Measurements from ENCODE around the gene TSPAN12. TPM values are rescaled to one million over a fixed set of nuclear protein-coding genes. Genes with fewer than 3 reads are reported as not detected.
A peak's percentile ranks its signal among the peaks of the same experiment; 100 is the strongest.

TSPAN12 gene
- total and polyA plus RNA-seq, 3 experiments from 2014 or later: not detected

- H3K36me3 Mint-ChIP-seq: no peaks in the 10 kb centered on the region
- peaks cover 40 to 75% of the 10 kb centered on the region in 2 donors for H3K27me3 Mint-ChIP-seq
- Histone ChIP-seq H3K9me3 (ENCODE audit: low read length) (no peaks in the 10 kb centered on the region), H3K4me3 (ENCODE audit: low read length) (peak overlapping the region; percentile 45), H3K4me1 (ENCODE audit: insufficient read depth, low read length) (no peaks in the 10 kb centered on the region), H3K27ac (ENCODE audit: low read depth, low read length) (no peak overlapping the region), H3K36me3 (ENCODE audit: insufficient read depth, low read length) (no peaks in the 10 kb centered on the region), H3K27me3 (ENCODE audit: insufficient read depth, low read length, poor library complexity, severe bottlenecking) (peaks cover 26% of the 10 kb centered on the region)
- H3K4me3 Mint-ChIP-seq: peak overlapping the region; percentile 72 to 89 (median 81)
- H3K4me1 Mint-ChIP-seq: peaks cover 12 to 18% (median 13%) of the 10 kb centered on the region in 3 donors
- peaks cover 0 to 1% (median 0%) of the 10 kb centered on the region in 5 donors for H3K9me3 Mint-ChIP-seq
- no peak for DNase-seq
- no peak overlapping the region for H3K27ac Mint-ChIP-seq
- CTCF ChIA-PET: no interaction called here
- POLR2A ChIA-PET: no interaction called here
Measured at GRCh38 chr7:120856621-120857352, 1.2 kb downstream of the TSPAN12 start.

GRCh38 chr7:120856198-120856597 lies 1.7 kb downstream of the TSPAN12 start:
- H3K4me3 ChIP-seq (ENCODE audit: low read length): no peak overlapping the region
- no peak for DNase-seq
- Mint-ChIP-seq H3K9me3 (peaks cover 0 to 1% (median 0%) of the 10 kb centered on the region in 5 donors), H3K4me1 (peaks cover 12 to 18% (median 13%) of the 10 kb centered on the region in 3 donors), H3K27ac (no peak overlapping the region), H3K4me3 (peak overlapping the region; percentile 12 to 89 (median 81)), H3K36me3 (no peaks in the 10 kb centered on the region), H3K27me3 (peaks cover 40 to 75% of the 10 kb centered on the region in 2 donors)
- ChIA-PET CTCF (no interaction called here), POLR2A (no interaction called here)
- H3K9me3 ChIP-seq (ENCODE audit: low read length): no peaks in the 10 kb centered on the region
- peaks cover 26% of the 10 kb centered on the region for H3K27me3 ChIP-seq (ENCODE audit: insufficient read depth, low read length, poor library complexity, severe bottlenecking)
- no peaks in the 10 kb centered on the region for H3K36me3 ChIP-seq (ENCODE audit: insufficient read depth, low read length)
- no peak overlapping the region for H3K27ac ChIP-seq (ENCODE audit: low read depth, low read length)
- H3K4me1 ChIP-seq (ENCODE audit: insufficient read depth, low read length): no peaks in the 10 kb centered on the region

GRCh38 chr7:120852700-120853099 lies 5.2 kb downstream of the TSPAN12 start:
- Mint-ChIP-seq H3K4me3 (no peak overlapping the region), H3K27me3 (peaks cover 24 to 47% of the 10 kb centered on the region in 2 donors), H3K27ac (no peak overlapping the region), H3K9me3 (peaks cover 0 to 1% (median 0%) of the 10 kb centered on the region in 5 donors), H3K36me3 (no peaks in the 10 kb centered on the region), H3K4me1 (peaks cover 11 to 13% (median 13%) of the 10 kb centered on the region in 3 donors)
- Histone ChIP-seq H3K27me3 (ENCODE audit: insufficient read depth, low read length, poor library complexity, severe bottlenecking) (peaks cover 8% of the 10 kb centered on the region), H3K9me3 (ENCODE audit: low read length) (no peaks in the 10 kb centered on the region), H3K36me3 (ENCODE audit: insufficient read depth, low read length) (no peaks in the 10 kb centered on the region), H3K27ac (ENCODE audit: low read depth, low read length) (no peak overlapping the region), H3K4me1 (ENCODE audit: insufficient read depth, low read length) (no peaks in the 10 kb centered on the region), H3K4me3 (ENCODE audit: low read length) (no peak overlapping the region)
- DNase-seq: no peak
- POLR2A ChIA-PET: no interaction called here
- CTCF ChIA-PET: no interaction called here

- Mint-ChIP-seq H3K4me3 (no peak overlapping the region), H3K36me3 (no peaks in the 10 kb centered on the region), H3K27ac (no peak overlapping the region), H3K27me3 (peaks cover under 1 to 7% of the 10 kb centered on the region in 2 donors), H3K9me3 (no peaks in the 10 kb centered on the region), H3K4me1 (no peaks in the 10 kb centered on the region)
- POLR2A ChIA-PET: no interaction called here
- Histone ChIP-seq H3K27ac (ENCODE audit: low read depth, low read length) (no peak overlapping the region), H3K27me3 (ENCODE audit: insufficient read depth, low read length, poor library complexity, severe bottlenecking) (no peaks in the 10 kb centered on the region), H3K9me3 (ENCODE audit: low read length) (no peaks in the 10 kb centered on the region), H3K4me3 (ENCODE audit: low read length) (no peak overlapping the region), H3K36me3 (ENCODE audit: insufficient read depth, low read length) (no peaks in the 10 kb centered on the region), H3K4me1 (ENCODE audit: insufficient read depth, low read length) (no peaks in the 10 kb centered on the region)
- DNase-seq: no peak
- CTCF ChIA-PET: no interaction called here
Measured at GRCh38 chr7:120843109-120843508, 14.8 kb downstream of the TSPAN12 start.

- H3K27ac ChIP-seq (ENCODE audit: low read depth, low read length): no peak overlapping the region
- no peaks in the 10 kb centered on the region for H3K4me1 ChIP-seq (ENCODE audit: insufficient read depth, low read length)
- H3K27me3 ChIP-seq (ENCODE audit: insufficient read depth, low read length, poor library complexity, severe bottlenecking): no peaks in the 10 kb centered on the region
- DNase-seq: no peak
- Mint-ChIP-seq H3K27ac (no peak overlapping the region), H3K36me3 (no peaks in the 10 kb centered on the region), H3K4me1 (no peaks in the 10 kb centered on the region), H3K27me3 (peaks cover 1 to 11% of the 10 kb centered on the region in 2 donors), H3K9me3 (no peaks in the 10 kb centered on the region), H3K4me3 (no peak overlapping the region)
- H3K4me3 ChIP-seq (ENCODE audit: low read length): no peak overlapping the region
- no peaks in the 10 kb centered on the region for H3K36me3 ChIP-seq (ENCODE audit: insufficient read depth, low read length)
- POLR2A ChIA-PET: no interaction called here
- CTCF ChIA-PET: no interaction called here
- H3K9me3 ChIP-seq (ENCODE audit: low read length): no peaks in the 10 kb centered on the region
Measured at GRCh38 chr7:120842121-120842621, 15.8 kb downstream of the TSPAN12 start.

GRCh38 chr7:120841608-120842007 lies 16.3 kb downstream of the TSPAN12 start:
- ChIA-PET CTCF (no interaction called here), POLR2A (no interaction called here)
- Histone ChIP-seq H3K36me3 (ENCODE audit: insufficient read depth, low read length) (no peaks in the 10 kb centered on the region), H3K9me3 (ENCODE audit: low read length) (no peaks in the 10 kb centered on the region), H3K27ac (ENCODE audit: low read depth, low read length) (no peak overlapping the region), H3K4me3 (ENCODE audit: low read length) (no peak overlapping the region), H3K27me3 (ENCODE audit: insufficient read depth, low read length, poor library complexity, severe bottlenecking) (no peaks in the 10 kb centered on the region), H3K4me1 (ENCODE audit: insufficient read depth, low read length) (no peaks in the 10 kb centered on the region)
- Mint-ChIP-seq H3K36me3 (no peaks in the 10 kb centered on the region), H3K4me3 (no peak overlapping the region), H3K4me1 (no peaks in the 10 kb centered on the region), H3K9me3 (no peaks in the 10 kb centered on the region), H3K27ac (no peak overlapping the region), H3K27me3 (peaks cover 1 to 11% of the 10 kb centered on the region in 2 donors)
- no peak for DNase-seq

- Histone ChIP-seq H3K4me1 (ENCODE audit: insufficient read depth, low read length) (no peaks in the 10 kb centered on the region), H3K27me3 (ENCODE audit: insufficient read depth, low read length, poor library complexity, severe bottlenecking) (no peaks in the 10 kb centered on the region), H3K36me3 (ENCODE audit: insufficient read depth, low read length) (no peaks in the 10 kb centered on the region), H3K9me3 (ENCODE audit: low read length) (no peaks in the 10 kb centered on the region), H3K27ac (ENCODE audit: low read depth, low read length) (no peak overlapping the region), H3K4me3 (ENCODE audit: low read length) (no peak overlapping the region)
- no peaks in the 10 kb centered on the region for H3K9me3 Mint-ChIP-seq
- DNase-seq: no peak
- POLR2A ChIA-PET: no interaction called here
- CTCF ChIA-PET: no interaction called here
- no peak overlapping the region for H3K4me3 Mint-ChIP-seq
- H3K27me3 Mint-ChIP-seq: peaks cover 1 to 25% of the 10 kb centered on the region in 2 donors
- no peak overlapping the region for H3K27ac Mint-ChIP-seq
- H3K36me3 Mint-ChIP-seq: no peaks in the 10 kb centered on the region
- no peaks in the 10 kb centered on the region for H3K4me1 Mint-ChIP-seq
Measured at GRCh38 chr7:120838281-120838682, 19.7 kb downstream of the TSPAN12 start.

- Mint-ChIP-seq H3K27me3 (peaks cover 1 to 25% of the 10 kb centered on the region in 2 donors), H3K4me3 (no peak overlapping the region), H3K27ac (no peak overlapping the region), H3K36me3 (no peaks in the 10 kb centered on the region), H3K9me3 (no peaks in the 10 kb centered on the region), H3K4me1 (no peaks in the 10 kb centered on the region)
- Histone ChIP-seq H3K27ac (ENCODE audit: low read depth, low read length) (no peak overlapping the region), H3K36me3 (ENCODE audit: insufficient read depth, low read length) (no peaks in the 10 kb centered on the region), H3K9me3 (ENCODE audit: low read length) (no peaks in the 10 kb centered on the region), H3K4me1 (ENCODE audit: insufficient read depth, low read length) (no peaks in the 10 kb centered on the region), H3K4me3 (ENCODE audit: low read length) (no peak overlapping the region), H3K27me3 (ENCODE audit: insufficient read depth, low read length, poor library complexity, severe bottlenecking) (no peaks in the 10 kb centered on the region)
- ChIA-PET CTCF (no interaction called here), POLR2A (no interaction called here)
- no peak for DNase-seq
Measured at GRCh38 chr7:120837599-120837998, 20.3 kb downstream of the TSPAN12 start.

Measured in CD8-positive, alpha-beta memory T cell (primary cell).